GM23248 (cell line): Measurements from ENCODE around the gene LRFN2.

Source experiments
- EZH2 ChIP-seq: fragments of 200-600 bp; sonication (generic); IDR thresholded peaks from 2 replicates; pipeline ENCODE4 v1.6.1; 2018; ENCODE audit warnings: antibody characterized with exemption, mild to moderate bottlenecking; ENCODE audit not compliant: insufficient read depth, poor library complexity, severe bottlenecking
- EZH2phosphoT487 ChIP-seq: fragments of 200-600 bp; sonication (generic); IDR thresholded peaks from 2 replicates; pipeline ENCODE4 v1.6.1; 2018; ENCODE audit warnings: antibody characterized with exemption, moderate library complexity, mild to moderate bottlenecking, low read depth; ENCODE audit not compliant: insufficient read depth

GRCh38 chr6:40379811-40380210, 207.4 kb downstream of the LRFN2 start:
- no peak for TF ChIP-seq EZH2
- no peak for TF ChIP-seq EZH2phosphoT487
